Neutrophil (primary cell): ENCODE measurements around the gene TMEM54.
"Not testable (repeated sequence)": the region's sequence is repeated elsewhere in the genome, so short reads cannot be mapped to it uniquely, and the experiment has no call there.

ENCODE experiments used
- H3K27ac ChIP-seq: fragments of 200-600 bp; sonication (generic); 2 replicates; pipeline ENCODE4 v1.5.1; 2016; ENCODE audit warnings: mild to moderate bottlenecking, moderate library complexity
- H3K27me3 ChIP-seq: fragments of 200-600 bp; sonication (generic); 2 replicates; pipeline ENCODE4 v1.6.0; 2016; ENCODE audit warnings: mild to moderate bottlenecking
- H3K36me3 ChIP-seq: fragments of 200-600 bp; sonication (generic); 2 replicates; pipeline ENCODE4 v1.5.1; 2017
- H3K4me1 ChIP-seq, 2 experiments: fragments of 200-600 bp in 1 of 2; sonication (generic) in 1 of 2; 1 replicate in 1 of 2; 2 replicates in 1 of 2; pipeline versions ENCODE4 v1.5.1 to v1.6.1; 2013 to 2016; ENCODE audit warnings: low read depth in 1 of 2, low read length in 1 of 2, mild to moderate bottlenecking in 1 of 2, moderate library complexity in 1 of 2; ENCODE audit not compliant: control insufficient read depth in 1 of 2, insufficient read depth in 1 of 2
- H3K4me3 ChIP-seq, 2 experiments: fragments of 200-600 bp in 1 of 2; sonication (generic) in 1 of 2; 1 replicate in 1 of 2; 2 replicates in 1 of 2; pipeline ENCODE4 v1.5.1; 2013 to 2016; ENCODE audit warnings: low read depth in 1 of 2, low read length in 1 of 2, mild to moderate bottlenecking in 1 of 2, moderate library complexity in 1 of 2
- H3K9me3 ChIP-seq: fragments of 200-600 bp; sonication (generic); 2 replicates; pipeline ENCODE4 v1.5.1; 2016
- TF ChIP-seq, protein P1 (sequence below): fragments of 200-600 bp; sonication (generic); IDR thresholded peaks from 2 replicates; pipeline ENCODE4 v1.5.1; 2016; ENCODE audit warnings: antibody characterized with exemption

TMEM54 gene

DNA sequence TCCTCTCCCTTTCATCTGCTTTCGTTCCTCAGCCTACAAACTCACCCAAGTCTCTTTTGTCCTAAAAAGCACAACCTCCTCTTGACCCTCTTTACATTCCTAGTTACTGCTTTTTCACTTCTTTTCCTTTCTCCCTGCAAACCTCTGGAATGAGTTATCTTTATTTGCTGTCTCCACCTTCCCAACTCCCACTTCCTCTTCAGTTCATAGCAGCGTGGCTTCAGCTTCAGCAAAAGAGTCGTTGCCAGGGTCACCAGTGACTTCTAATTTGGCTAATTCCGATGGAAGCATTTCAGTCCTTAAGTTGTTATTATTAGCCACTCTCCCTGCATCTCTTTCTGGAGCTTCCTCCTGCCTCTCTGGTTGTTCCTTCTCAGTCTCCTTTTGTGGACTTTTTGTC is 6.2 kb upstream of the TMEM54 start:
- no peaks in the 10 kb centered on the region for H3K4me1 ChIP-seq
- no peak overlapping the region for H3K4me3 ChIP-seq
- H3K9me3 ChIP-seq, result no peaks in the 10 kb centered on the region
- H3K36me3 ChIP-seq, result no peaks in the 10 kb centered on the region
- H3K27ac ChIP-seq, result no peak overlapping the region
- H3K27me3 ChIP-seq, result peaks cover 89% of the 10 kb centered on the region
- TF ChIP-seq, protein P1, sequence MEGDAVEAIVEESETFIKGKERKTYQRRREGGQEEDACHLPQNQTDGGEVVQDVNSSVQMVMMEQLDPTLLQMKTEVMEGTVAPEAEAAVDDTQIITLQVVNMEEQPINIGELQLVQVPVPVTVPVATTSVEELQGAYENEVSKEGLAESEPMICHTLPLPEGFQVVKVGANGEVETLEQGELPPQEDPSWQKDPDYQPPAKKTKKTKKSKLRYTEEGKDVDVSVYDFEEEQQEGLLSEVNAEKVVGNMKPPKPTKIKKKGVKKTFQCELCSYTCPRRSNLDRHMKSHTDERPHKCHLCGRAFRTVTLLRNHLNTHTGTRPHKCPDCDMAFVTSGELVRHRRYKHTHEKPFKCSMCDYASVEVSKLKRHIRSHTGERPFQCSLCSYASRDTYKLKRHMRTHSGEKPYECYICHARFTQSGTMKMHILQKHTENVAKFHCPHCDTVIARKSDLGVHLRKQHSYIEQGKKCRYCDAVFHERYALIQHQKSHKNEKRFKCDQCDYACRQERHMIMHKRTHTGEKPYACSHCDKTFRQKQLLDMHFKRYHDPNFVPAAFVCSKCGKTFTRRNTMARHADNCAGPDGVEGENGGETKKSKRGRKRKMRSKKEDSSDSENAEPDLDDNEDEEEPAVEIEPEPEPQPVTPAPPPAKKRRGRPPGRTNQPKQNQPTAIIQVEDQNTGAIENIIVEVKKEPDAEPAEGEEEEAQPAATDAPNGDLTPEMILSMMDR, result no peak

DNA sequence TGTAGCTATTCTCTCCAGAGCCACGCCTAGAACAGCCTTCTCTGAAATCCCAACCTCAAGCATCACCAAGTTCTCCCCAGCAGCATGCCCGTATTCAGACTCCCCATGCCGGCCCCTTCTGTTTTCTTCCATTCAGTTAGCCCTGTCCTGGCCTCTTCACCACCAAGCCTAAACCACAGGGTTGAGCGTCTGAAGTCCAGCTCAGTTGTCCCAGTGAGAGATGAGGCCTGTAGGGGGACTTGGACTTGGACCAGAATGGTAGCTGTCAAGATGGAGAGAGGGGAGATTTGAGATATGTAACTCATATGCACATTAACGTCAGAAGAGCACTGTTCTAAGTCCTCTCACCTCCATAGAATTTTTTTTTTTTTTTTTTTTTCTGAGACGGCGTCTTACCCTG is 5.5 kb upstream of the TMEM54 start:
- Histone ChIP-seq H3K27ac (no peak overlapping the region), H3K36me3 (no peaks in the 10 kb centered on the region), H3K4me3 (no peak overlapping the region), H3K9me3 (no peaks in the 10 kb centered on the region), H3K27me3 (peaks cover 97% of the 10 kb centered on the region), H3K4me1 (no peaks in the 10 kb centered on the region)
- TF ChIP-seq, protein P1, result no peak

DNA sequence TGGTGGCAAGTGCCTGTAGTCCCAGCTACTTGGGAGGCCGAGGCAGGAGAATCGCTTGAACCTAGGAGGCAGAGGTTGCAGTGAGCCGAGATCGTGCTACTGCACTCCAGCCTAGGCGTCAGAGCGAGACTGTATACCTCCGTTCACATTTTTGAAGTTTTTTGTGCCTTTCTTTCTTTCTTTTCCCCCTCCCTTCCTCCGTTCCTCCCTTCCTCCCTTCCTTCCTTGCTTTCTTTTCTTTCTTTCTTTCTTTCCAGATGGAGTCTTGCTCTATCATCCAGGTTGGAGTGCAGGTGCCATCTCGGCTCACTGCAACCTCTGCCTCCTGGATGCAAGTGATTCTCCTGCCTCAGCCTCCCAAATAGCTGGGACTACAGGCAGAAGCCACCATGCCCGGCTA is 4.4 kb upstream of the TMEM54 start:
- peaks cover 99% of the 10 kb centered on the region for H3K27me3 ChIP-seq
- H3K9me3 ChIP-seq, H3K4me1 ChIP-seq, H3K4me3 ChIP-seq, H3K27ac ChIP-seq, H3K36me3 ChIP-seq: not testable (repeated sequence)

DNA sequence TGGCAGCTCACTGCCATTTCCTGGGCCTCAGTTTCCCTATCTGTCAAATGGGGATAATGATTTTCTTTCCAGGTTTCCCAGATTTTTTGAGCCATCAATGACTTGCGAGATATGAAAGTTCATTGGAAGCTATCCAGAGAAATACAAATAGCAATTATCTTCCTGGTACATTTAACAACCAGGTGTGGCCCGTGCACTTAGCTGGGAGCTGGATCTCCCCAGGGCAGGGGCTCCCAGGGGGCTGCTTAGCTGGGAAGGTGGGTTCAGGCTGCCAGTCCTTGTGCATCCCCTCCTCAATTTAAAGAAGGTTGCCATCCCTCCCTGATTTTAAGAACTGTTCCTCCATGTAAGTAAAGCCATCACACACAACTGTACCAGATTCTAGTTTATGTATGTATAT is 3.6 kb upstream of the TMEM54 start:
- TF ChIP-seq, protein P1, result no peak
- Histone ChIP-seq H3K9me3 (no peaks in the 10 kb centered on the region), H3K27me3 (peaks cover 99% of the 10 kb centered on the region), H3K36me3 (no peaks in the 10 kb centered on the region), H3K27ac (no peak overlapping the region), H3K4me3 (no peak overlapping the region), H3K4me1 (no peaks in the 10 kb centered on the region)

DNA sequence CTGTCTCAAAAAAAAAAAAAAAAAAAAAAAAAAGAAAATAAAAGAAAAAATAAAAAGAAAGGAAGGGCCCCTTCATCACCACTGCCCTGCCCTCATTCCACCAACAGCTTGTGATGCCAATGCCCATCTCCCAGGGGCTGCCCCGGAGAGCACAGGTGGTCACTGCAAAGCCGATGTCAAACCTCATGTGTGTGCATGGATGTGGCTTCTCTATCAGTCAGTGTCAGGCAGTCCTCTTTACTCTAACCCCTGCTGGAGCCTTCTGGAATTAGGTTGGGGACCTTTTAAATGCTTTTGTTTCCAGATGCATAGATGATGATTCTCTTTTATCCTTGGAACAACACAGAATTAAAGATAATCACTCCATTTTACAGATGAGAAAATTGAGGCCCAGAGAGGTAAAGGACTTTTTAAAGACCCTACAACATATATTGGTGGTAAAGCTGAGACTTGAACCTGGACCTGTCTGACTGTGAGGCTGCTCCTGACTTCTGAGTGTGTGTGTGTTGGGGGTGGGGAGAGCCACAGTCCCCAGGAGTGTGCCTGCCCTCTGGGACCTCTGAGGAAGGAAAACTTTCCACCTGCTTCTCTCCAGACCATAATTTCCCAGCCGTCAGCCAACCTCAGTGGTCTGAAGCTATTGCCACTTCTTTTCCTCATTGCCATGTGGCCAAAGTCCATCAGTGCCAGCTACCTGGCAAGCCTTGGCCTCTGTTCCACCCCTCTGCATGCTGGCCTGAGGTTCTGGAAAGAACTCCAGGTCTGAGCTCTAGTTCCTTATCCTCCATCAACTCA is 3.0 kb upstream of the TMEM54 start:
- Histone ChIP-seq H3K27ac (no peak overlapping the region), H3K9me3 (no peaks in the 10 kb centered on the region), H3K4me3 (no peak overlapping the region), H3K27me3 (peaks cover 99% of the 10 kb centered on the region), H3K4me1 (no peaks in the 10 kb centered on the region), H3K36me3 (no peaks in the 10 kb centered on the region)
- TF ChIP-seq, protein P1, result no peak

DNA sequence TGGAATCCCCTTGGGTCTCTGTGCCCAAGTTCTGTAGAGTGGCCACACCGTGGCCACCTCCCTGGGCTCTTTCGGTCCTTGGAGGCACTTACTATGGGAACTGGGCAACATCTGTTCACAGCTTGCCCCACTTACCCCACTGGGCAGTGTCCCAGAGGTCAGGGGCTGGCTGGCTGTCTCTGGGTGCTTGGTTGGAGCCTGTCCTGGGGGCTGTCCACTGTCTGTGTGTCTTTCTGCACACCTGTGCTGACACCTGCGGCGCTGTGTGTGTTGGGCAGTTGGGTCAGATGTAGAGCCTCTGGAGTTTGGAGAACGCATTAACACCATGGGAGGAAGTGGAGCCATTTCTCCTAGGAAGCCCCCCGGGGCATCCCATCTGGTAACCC is 1.3 kb upstream of the TMEM54 start:
- Histone ChIP-seq H3K4me1 (no peaks in the 10 kb centered on the region), H3K36me3 (no peaks in the 10 kb centered on the region), H3K9me3 (no peaks in the 10 kb centered on the region), H3K4me3 (no peak overlapping the region), H3K27me3 (peaks cover 99% of the 10 kb centered on the region), H3K27ac (no peak overlapping the region)
- TF ChIP-seq, protein P1, result no peak
